ENCODE measurements around the gene KRTAP5-3. TPM values are rescaled to one million over a fixed set of nuclear protein-coding genes. Genes with fewer than 3 reads are reported as not detected.

KRTAP5-3 gene
- total and polyA plus RNA-seq, 2 of the 8 experiments (the other 6 are each of a cell fraction or from before 2014, with no cell fraction given) = not detected

GRCh38 chr11:1644601-1645356, 36.5 kb upstream of the KRTAP5-3 start:
- H3K18ac ChIP-seq (ENCODE audit: extremely low read depth, low read length) = no peak overlapping the region
- H4K5ac ChIP-seq (ENCODE audit: insufficient read length, low read depth, low read length) = no peak overlapping the region
- no peaks in the 10 kb centered on the region; a peak in 1 of 7 replicates for H3K4me1 ChIP-seq (replicated peaks in 1 of 4; ENCODE audit: control insufficient read depth in 3 of 4, insufficient read depth in 4 of 4, low read length in 3 of 4)
- CTCF ChIA-PET (ENCODE audit: partially characterized antibody) = interaction anchor here (1.0 to 1.8 kb wide), 5 partner anchors 7 to 512 kb away, joined by 3 to 7 read pairs (median 3); no protein-coding TSS in a partner anchor
- no peak overlapping the region for H2AFZ ChIP-seq (ENCODE audit: low read length)
- H4K20me1 ChIP-seq (replicated peaks in 1 of 2; ENCODE audit: control insufficient read depth in 1 of 2, insufficient read depth in 2 of 2, low read length in 2 of 2) = no peaks in the 10 kb centered on the region
- H3K4ac ChIP-seq (replicated peaks; ENCODE audit: insufficient read length, low read depth, low read length) = no peak overlapping the region
- no peak for FAIRE-seq
- no peaks in the 10 kb centered on the region for H3K36me3 ChIP-seq (ENCODE audit: control insufficient read depth in 2 of 4, insufficient read depth in 4 of 4, low read length in 3 of 4)
- H4K8ac ChIP-seq (ENCODE audit: extremely low read depth, insufficient read depth, low read length) = no peak overlapping the region
- H2BK5ac ChIP-seq (ENCODE audit: low read depth, low read length) = no peak overlapping the region
- no peak overlapping the region for H2BK20ac ChIP-seq (ENCODE audit: low read length)
- no peak overlapping the region for H3K27ac ChIP-seq (ENCODE audit: low read depth, low read length)
- H3K79me1 ChIP-seq (ENCODE audit: low read depth, low read length) = no peaks in the 10 kb centered on the region
- POLR2A ChIA-PET (ENCODE audit: partially characterized antibody) = no interaction called here
- H3K23me2 ChIP-seq (ENCODE audit: low read depth, low read length) = no peaks in the 10 kb centered on the region; the same call in 1 of the 2 replicates
- no peak overlapping the region for H3K23ac ChIP-seq (ENCODE audit: insufficient read length)
- H2BK120ac ChIP-seq (replicated peaks; ENCODE audit: low read depth, low read length) = no peak overlapping the region
- H3K14ac ChIP-seq (ENCODE audit: insufficient read length) = no peak overlapping the region
- DNase-seq (ENCODE audit: low read depth in 1 of 2, low spot score in 2 of 2) = no peak
- no peak overlapping the region for H3K9ac ChIP-seq (replicated peaks in 1 of 4; ENCODE audit: extremely low read depth in 1 of 4, low read depth in 3 of 4, low read length in 3 of 4)
- H3K27me3 ChIP-seq (replicated peaks in 1 of 4; ENCODE audit: control insufficient read depth in 3 of 4, extremely low read depth in 1 of 4, insufficient read depth in 3 of 4, low read length in 3 of 4) = peaks cover 0 to 2% (median 0%) of the 10 kb centered on the region in 4 experiments; a peak in 1 of 7 replicates
- no peaks in the 10 kb centered on the region for H3K9me3 ChIP-seq (ENCODE audit: insufficient read depth in 2 of 2, low read depth in 1 of 2, low read length in 1 of 2)
- H3K79me2 ChIP-seq (ENCODE audit: control insufficient read depth in 1 of 2, insufficient read depth in 2 of 2, low read length in 2 of 2) = no peaks in the 10 kb centered on the region
- 84% methylated on average over 17 of the region's 20 CpGs; no CpG with 5 or more reads in 1 of the 2 experiments for WGBS, 2 experiments (ENCODE audit: extremely low coverage in 1 of 2, insufficient coverage in 1 of 2, insufficient read length in 1 of 2, insufficient replicate concordance in 2 of 2, low coverage in 1 of 2, low lambda C conversion rate in 2 of 2, missing lambda C conversion rate in 1 of 2)
- H3K4me3 ChIP-seq (ENCODE audit: extremely low read depth in 1 of 4, insufficient read depth in 2 of 4, low read depth in 3 of 4, low read length in 4 of 4) = no peak overlapping the region
- no peak overlapping the region for H3K56ac ChIP-seq (replicated peaks; ENCODE audit: insufficient read length, low read depth, low read length)
- TF ChIP-seq SAP30 (IDR thresholded peaks at IDR 0.05; ENCODE audit: insufficient read depth, insufficient replicate concordance, low read length) = no peak
- H4K91ac ChIP-seq (replicated peaks; ENCODE audit: insufficient read length, low read length) = no peak overlapping the region
- H2AK5ac ChIP-seq (ENCODE audit: low read depth, low read length) = no peak overlapping the region
- no peak overlapping the region for H2BK12ac ChIP-seq (ENCODE audit: low read depth, low read length)
- no peak overlapping the region for H3K4me2 ChIP-seq (ENCODE audit: insufficient read depth in 1 of 2, low read depth in 2 of 2, low read length in 2 of 2)
- no peak overlapping the region for H2BK15ac ChIP-seq (ENCODE audit: low read length)

Data from H1 (cell line).